Activated T-cell treated with anti-CD3 and anti-CD28 coated beads for 1 hour (primary cell): ENCODE data around the gene CFAP119.

ENCODE experiments used
- DNase-seq: peaks from one replicate; pipeline ENCODE4 v3.0.0-alpha.2; 2020; ENCODE audit warnings: low read depth

Gene CFAP119

DNA sequence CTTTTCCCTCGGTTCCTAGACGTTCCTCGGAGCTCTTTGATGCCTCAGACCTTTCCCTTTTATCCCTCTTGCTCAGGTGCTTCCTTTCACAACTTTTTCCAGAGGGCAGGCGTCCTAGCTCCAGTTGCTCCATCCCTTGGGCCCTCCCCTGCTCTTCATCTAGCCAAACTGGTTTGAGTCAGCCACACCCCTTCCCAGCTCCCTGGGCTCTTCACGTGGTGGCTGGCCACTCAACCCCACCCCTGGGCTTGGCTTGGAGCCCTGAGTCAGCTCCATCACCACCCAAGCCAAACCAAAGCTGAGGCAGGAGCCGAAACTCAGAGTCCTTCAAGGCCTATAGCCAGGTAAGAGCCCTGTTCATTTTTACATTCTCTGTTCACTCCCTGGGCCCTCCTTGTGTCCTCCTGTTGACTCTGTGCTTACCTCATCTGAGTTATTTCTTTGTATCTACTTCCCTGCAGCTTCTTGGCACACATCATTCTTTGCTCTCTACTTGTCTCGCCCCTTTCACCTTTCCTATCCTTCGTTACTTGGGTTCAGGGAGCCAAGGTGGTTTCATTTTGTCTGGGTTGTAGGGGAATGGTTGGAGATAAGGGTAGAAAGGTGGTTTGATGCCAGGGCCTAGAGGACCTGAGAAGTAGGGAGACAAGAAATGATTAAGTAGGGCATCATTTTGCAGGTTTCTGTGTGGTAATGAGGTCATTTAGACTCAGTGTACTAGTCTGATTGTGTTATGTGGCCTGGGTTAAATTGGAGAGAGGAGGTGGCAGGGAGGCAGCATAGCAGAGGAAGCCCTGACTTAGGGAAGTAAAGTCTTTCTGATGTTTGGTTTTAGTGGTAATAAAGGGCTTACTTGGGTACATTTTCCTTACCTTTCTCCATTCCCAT lies 21.3 kb downstream of the CFAP119 start:
- no peak for DNase-seq

GRCh38 chr16:30738984-30739951 lies 22.6 kb downstream of the CFAP119 start:
- no peak for DNase-seq

- no peak for DNase-seq
Measured at GRCh38 chr16:30737794-30738648, 23.8 kb downstream of the CFAP119 start.

- no peak for DNase-seq
Measured at GRCh38 chr16:30736995-30737793, 24.7 kb downstream of the CFAP119 start.

GRCh38 chr16:30731411-30731810 lies 30.5 kb downstream of the CFAP119 start:
- DNase-seq, result no peak

DNA sequence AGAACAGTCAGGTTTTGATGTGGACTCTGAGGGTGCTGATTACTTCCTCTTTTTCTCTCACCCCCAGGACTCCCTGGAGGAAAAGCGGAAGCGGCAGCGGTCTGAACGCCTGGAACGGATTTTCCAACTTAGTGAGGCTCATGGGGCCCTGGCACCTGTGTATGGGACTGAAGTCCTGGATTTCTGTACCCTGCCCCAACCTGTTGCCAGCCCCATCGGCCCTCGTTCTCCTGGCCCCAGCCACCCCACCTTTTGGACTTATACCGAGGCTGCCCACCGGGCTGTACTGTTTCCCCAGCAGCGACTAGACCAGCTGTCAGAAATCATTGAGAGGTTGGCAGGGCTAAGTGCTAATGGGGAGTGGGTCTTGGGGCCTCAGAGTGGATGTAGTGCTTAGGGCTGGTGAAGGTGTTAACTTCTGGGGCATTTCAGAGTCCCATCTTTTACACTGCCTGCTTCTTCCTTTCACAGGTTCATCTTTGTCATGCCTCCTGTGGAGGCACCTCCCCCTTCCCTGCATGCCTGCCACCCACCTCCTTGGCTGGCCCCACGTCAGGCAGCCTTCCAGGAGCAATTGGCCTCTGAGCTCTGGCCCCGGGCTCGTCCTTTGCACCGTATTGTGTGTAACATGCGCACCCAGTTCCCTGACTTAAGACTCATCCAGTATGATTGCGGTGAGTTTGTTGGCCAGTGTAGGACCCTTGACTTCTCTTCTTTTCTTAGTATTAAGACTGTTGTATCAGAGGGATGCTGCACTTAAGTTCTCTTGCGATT lies 32.8 kb downstream of the CFAP119 start:
- DNase-seq, result no peak

DNA sequence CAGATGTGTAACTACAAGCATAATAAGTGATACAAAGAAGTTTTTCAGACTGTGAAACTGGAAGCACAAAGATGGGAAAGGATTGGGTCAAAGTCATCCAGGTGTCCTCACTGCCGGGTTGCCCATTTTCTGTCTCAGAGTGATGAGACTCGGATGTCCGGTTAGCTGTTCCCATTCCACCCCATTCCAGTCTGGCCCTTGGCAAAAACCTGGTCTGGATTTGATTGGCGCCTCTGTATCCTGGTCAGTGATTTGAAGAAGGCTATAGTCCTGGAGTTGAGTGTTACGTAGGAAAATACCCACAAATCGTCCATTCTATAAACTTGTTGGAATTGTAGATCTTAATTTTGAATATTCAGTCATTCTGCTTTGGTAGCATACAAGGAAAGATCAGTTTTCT lies 33.5 kb downstream of the CFAP119 start:
- DNase-seq, result no peak

DNA sequence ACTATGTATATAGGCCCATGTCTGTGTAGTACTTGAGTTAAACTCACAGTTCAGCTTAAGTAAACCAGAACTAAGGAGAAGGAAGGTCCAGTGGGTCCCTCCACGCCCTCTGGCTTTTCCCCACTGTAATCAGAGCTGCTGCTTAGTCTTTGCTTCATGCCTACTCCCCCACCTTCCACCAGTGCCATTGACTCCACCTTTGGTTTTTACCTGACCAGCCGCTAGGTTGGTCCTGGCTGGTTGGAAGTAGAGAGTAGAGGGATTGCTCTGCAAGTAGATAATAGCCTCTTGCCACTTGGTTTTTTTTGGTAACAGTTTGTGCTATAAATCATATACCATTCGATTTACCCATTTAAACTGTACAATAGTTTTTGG lies 36.5 kb downstream of the CFAP119 start:
- DNase-seq, result no peak

- DNase-seq, result no peak
Measured at GRCh38 chr16:30724641-30725417, 37.0 kb downstream of the CFAP119 start.

DNA sequence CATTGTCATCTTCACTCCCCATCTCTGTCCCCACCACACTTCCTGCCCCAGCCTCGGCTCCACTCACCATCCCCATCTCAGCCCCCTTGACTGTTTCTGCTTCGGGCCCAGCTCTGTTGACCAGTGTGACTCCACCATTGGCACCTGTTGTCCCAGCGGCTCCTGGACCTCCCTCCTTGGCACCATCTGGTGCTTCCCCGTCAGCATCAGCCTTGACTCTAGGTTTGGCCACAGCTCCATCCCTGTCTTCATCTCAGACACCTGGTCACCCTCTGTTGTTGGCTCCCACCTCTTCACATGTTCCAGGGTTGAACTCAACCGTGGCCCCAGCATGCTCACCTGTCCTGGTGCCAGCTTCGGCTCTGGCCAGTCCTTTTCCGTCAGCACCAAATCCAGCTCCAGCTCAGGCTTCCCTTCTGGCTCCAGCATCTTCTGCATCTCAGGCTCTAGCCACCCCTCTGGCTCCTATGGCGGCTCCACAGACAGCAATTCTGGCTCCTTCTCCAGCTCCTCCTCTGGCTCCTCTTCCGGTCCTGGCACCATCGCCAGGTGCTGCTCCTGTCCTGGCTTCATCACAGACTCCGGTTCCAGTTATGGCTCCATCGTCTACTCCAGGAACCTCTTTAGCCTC lies 38.0 kb downstream of the CFAP119 start:
- DNase-seq, result no peak

DNA sequence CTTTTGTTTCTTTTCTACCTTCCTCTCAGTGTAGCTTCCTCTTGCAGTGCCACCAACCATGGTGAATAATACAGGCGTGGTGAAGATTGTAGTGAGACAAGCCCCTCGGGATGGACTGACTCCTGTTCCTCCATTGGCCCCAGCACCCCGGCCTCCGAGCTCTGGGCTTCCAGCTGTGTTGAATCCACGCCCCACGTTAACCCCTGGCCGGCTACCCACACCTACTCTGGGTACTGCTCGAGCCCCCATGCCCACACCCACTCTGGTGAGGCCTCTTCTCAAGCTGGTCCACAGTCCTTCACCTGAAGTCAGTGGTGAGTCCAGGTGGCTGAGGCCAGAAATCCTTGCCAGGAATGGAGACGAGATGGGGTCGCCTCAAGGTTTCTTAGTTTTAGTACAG lies 38.9 kb downstream of the CFAP119 start:
- DNase-seq, result no peak

DNA sequence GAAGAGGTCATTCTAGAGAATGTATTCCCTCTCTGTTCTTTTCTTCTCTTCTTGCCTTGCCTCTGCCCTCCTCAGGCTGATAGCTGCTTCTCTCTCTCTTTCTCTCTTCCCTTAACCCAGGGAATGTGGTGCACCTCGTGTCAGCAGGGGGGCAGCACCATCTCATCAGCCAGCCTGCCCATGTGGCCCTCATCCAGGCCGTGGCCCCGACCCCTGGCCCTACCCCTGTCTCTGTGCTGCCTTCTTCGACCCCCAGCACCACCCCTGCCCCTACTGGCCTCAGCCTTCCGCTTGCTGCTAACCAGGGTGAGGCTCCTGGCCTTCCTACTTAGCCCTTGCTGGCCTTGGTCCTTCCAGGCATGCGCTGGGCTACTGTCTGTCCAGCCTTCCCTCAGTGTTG lies 39.4 kb downstream of the CFAP119 start:
- DNase-seq, result no peak

- no peak for DNase-seq
Measured at GRCh38 chr16:30721606-30722005, 40.3 kb downstream of the CFAP119 start.

DNA sequence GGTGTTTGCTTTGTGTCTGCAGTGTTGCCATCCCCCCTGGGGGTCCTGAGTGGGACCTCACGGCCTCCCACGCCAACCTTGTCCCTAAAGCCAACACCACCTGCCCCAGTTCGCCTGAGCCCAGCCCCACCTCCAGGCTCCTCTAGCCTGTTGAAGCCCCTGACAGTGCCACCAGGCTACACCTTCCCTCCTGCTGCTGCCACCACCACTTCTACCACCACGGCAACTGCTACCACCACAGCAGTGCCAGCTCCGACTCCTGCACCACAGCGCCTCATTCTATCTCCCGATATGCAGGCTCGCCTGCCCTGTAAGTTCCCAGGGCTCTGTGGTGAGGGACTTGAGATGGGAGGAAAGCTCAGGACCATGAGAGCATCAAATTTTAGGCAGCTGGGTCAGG lies 40.7 kb downstream of the CFAP119 start:
- no peak for DNase-seq

GRCh38 chr16:30720694-30721093 lies 41.2 kb downstream of the CFAP119 start:
- no peak for DNase-seq

- no peak for DNase-seq
Measured at GRCh38 chr16:30720086-30720485, 41.8 kb downstream of the CFAP119 start.

DNA sequence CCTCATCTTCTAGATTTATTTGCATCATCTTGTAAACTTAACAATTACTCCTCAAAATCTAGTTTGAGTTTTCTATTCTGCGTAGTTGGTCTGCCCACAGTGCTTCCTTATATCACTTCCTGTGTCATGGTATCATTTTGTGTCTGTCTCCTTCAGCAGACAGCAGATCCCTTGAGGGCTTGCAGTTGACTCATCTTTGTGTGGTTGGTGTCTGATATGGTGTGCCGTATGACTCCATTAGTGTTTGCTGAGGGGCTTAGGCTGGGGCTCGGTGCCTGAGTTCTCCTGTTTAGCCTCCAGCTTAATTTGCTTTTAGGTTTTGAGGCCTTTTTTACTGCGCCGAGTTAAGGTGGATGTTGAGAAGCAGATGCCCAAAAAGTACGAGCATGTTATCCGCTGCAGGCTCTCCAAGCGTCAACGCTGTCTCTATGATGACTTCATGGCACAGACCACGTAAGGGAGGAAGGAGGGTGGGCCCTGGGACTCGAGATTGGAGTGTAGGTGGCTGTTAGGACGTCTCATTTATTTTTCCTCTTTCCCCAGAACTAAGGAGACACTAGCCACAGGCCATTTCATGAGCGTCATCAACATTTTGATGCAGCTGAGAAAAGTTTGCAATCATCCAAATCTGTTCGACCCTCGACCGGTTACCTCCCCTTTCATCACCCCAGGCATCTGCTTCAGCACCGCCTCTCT lies 46.0 kb downstream of the CFAP119 start:
- DNase-seq, result no peak

GRCh38 chr16:30711712-30712111 lies 50.1 kb downstream of the CFAP119 start:
- DNase-seq, result no peak
